NOMO-1 treated with DMSO at 0.1 percent for 48 hours (cell line): Measurements from ENCODE around the gene ARL6IP6.

Experiments
- DNase-seq: peaks from one replicate; lab custom pipeline; 2025; ENCODE audit not compliant: unreplicated experiment; lab: John Stamatoyannopoulos, UW

The ARL6IP6 gene

GRCh38 chr2:152792974-152793373 lies 74.6 kb downstream of the ARL6IP6 start:
- no peak for DNase-seq

GRCh38 chr2:152796941-152797340 lies 78.5 kb downstream of the ARL6IP6 start:
- no peak for DNase-seq

GRCh38 chr2:152804687-152805408 lies 86.4 kb downstream of the ARL6IP6 start:
- no peak for DNase-seq

- DNase-seq, result no peak
Measured at GRCh38 chr2:152811916-152812315, 93.5 kb downstream of the ARL6IP6 start.
